Measurements from ENCODE around the gene IGSF21.

IGSF21 gene

DNA sequence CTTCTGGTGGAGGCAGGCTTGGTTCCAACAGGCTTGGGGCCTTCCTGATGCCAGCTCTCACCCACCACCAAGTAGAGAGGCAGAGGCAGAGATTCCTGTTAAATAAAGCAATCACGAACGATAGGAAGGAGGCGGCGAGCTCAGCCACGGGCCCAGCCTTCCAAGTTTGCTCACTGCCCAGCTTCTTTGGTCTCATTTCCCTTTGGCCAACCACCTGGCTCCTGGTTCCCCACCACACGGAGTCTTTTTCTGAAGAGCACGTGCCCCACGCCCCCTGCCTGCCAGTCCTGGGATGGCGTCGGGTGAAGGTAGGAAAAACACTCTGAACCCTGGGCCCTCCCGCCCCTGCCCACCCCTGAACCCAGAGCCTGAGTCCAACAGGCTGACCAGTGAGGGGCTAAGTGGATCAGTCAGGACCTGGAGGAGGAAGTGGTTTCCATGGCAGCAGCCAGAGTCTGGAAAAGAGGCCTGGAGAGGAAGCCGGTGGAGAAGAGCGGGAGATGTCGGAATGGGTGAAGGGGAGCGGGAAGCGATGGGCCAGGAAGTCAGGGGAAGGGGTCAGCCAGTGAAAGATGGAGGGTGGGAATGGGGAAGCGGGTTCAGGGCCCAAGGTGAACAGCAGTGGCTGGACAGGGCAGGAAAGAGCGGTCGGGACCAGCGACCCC lies 214.9 kb downstream of the IGSF21 start:
- no peak overlapping the region for H3K4me3 ChIP-seq (ENCODE audit: low read length)
- DNase-seq (ENCODE audit: low read depth) = no peak
- no peak for TF ChIP-seq CTCF (IDR thresholded peaks at IDR 0.05; ENCODE audit: insufficient read depth, low read depth, low read length, missing control alignments)

DNA sequence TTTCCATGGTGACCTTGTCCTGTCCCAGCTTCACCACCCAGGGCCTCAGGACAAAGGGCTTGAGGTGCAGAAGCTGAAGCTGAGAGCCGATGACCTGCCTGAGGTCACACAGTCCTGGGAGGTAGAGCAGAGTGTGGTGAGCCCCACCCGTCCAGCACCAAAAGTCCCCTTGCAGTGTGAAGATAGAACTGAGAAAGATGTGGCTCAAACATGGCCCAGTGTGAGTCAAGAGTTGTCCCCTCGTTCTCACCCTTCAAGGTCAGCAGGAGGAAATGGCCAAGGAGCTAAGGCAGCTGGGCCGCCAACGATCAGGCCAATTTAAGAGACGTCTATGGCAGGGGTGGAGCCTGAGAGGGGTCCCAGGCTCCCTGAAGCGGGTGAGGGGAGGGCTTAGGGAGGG lies 215.7 kb downstream of the IGSF21 start:
- no peak for TF ChIP-seq CTCF (IDR thresholded peaks at IDR 0.05; ENCODE audit: insufficient read depth, low read depth, low read length, missing control alignments)
- no peak for DNase-seq (ENCODE audit: low read depth)
- no peak overlapping the region for H3K4me3 ChIP-seq (ENCODE audit: low read length)

- H3K4me3 ChIP-seq (ENCODE audit: low read length) = no peak overlapping the region
- no peak for TF ChIP-seq CTCF (IDR thresholded peaks at IDR 0.05; ENCODE audit: insufficient read depth, low read depth, low read length, missing control alignments)
- DNase-seq (ENCODE audit: low read depth) = no peak
Measured at GRCh38 chr1:18324246-18324645, 216.6 kb downstream of the IGSF21 start.

DNA sequence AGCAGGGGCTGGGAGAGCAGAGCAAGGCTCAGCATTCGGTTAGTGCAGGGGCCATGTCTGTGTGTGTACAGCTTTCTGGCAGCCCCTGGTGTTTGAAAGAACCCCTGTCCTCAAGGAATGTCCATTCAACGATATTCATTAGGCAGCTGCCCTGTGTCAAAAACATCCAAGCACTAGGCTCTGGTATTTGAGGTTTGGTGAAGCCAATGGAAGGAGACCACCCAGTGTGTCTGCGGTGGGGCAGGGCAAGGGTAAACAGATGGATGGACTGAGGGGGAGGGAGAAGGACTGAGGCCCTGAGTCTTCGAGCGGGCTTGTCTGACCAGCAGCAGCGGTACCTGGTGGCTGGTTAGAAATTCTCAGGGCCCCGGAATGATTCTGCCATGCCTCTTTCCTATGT lies 217.5 kb downstream of the IGSF21 start:
- DNase-seq (ENCODE audit: low read depth) = no peak
- no peak overlapping the region for H3K4me3 ChIP-seq (ENCODE audit: low read length)
- TF ChIP-seq CTCF (IDR thresholded peaks at IDR 0.05; ENCODE audit: insufficient read depth, low read depth, low read length, missing control alignments) = no peak

- DNase-seq (ENCODE audit: low read depth) = no peak
- no peak for TF ChIP-seq CTCF (IDR thresholded peaks at IDR 0.05; ENCODE audit: insufficient read depth, low read depth, low read length, missing control alignments)
- H3K4me3 ChIP-seq (ENCODE audit: low read length) = no peak overlapping the region
Measured at GRCh38 chr1:18326211-18326897, 218.8 kb downstream of the IGSF21 start.

GRCh38 chr1:18327650-18328049 lies 220.1 kb downstream of the IGSF21 start:
- no peak for DNase-seq (ENCODE audit: low read depth)
- H3K4me3 ChIP-seq (ENCODE audit: low read length) = no peak overlapping the region
- TF ChIP-seq CTCF (IDR thresholded peaks at IDR 0.05; ENCODE audit: insufficient read depth, low read depth, low read length, missing control alignments) = no peak

GRCh38 chr1:18328803-18329202 lies 221.2 kb downstream of the IGSF21 start:
- no peak for DNase-seq (ENCODE audit: low read depth)
- TF ChIP-seq CTCF (IDR thresholded peaks at IDR 0.05; ENCODE audit: insufficient read depth, low read depth, low read length, missing control alignments) = no peak
- no peak overlapping the region for H3K4me3 ChIP-seq (ENCODE audit: low read length)

All from epithelial cell of esophagus (primary cell).